Kidney epithelial cell (primary cell): ENCODE data around the gene ZNF362. TPM values are rescaled to one million over a fixed set of nuclear protein-coding genes. Genes with fewer than 3 reads are reported as not detected.

Experiments
- DNase-seq: peaks from one replicate; pipeline ENCODE4 v3.0.0-alpha.2; 2010; ENCODE audit warnings: low read depth
- H3K27me3 ChIP-seq: 2 replicates; pipeline ENCODE4 v1.6.0; 2011; ENCODE audit warnings: low read length; ENCODE audit not compliant: control insufficient read depth, insufficient read depth
- H3K36me3 ChIP-seq: 2 replicates; pipeline ENCODE4 v1.5.1; 2011; ENCODE audit warnings: low read length; ENCODE audit not compliant: control insufficient read depth, insufficient read depth
- H3K4me3 ChIP-seq: 2 replicates; pipeline ENCODE4 v1.5.1; 2011; ENCODE audit warnings: low read depth, mild to moderate bottlenecking, control low read depth, low read length
- CTCF ChIP-seq: IDR thresholded peaks from 2 replicates; pipeline ENCODE4 v1.5.1; 2011; ENCODE audit warnings: mild to moderate bottlenecking, moderate library complexity, low read length, control low read depth, inconsistent platforms; ENCODE audit not compliant: insufficient read depth, poor library complexity, severe bottlenecking
- total RNA-seq: library from RNA; depleted of rRNA; stranded (reverse); fragments of >200 nt; gene quantifications from 2 replicates; pipeline ENCODE4 v1.2.3, GENCODE V29; 2015

Gene ZNF362
- total RNA-seq, 1 donor from 2014 or later: 26.0 TPM

- no peak for TF ChIP-seq CTCF
- H3K4me3 ChIP-seq: no peak overlapping the region
- H3K27me3 ChIP-seq: no peaks in the 10 kb centered on the region
- no peak for DNase-seq
- peaks cover 8% of the 10 kb centered on the region for H3K36me3 ChIP-seq
Observed at GRCh38 chr1:33331444-33332356, 75.4 kb downstream of the ZNF362 start.

- no peaks in the 10 kb centered on the region for H3K27me3 ChIP-seq
- no peak for DNase-seq
- no peak for TF ChIP-seq CTCF
- H3K36me3 ChIP-seq: peaks cover 8% of the 10 kb centered on the region
- no peak overlapping the region for H3K4me3 ChIP-seq
Observed at GRCh38 chr1:33332357-33332789, 76.1 kb downstream of the ZNF362 start.

DNA sequence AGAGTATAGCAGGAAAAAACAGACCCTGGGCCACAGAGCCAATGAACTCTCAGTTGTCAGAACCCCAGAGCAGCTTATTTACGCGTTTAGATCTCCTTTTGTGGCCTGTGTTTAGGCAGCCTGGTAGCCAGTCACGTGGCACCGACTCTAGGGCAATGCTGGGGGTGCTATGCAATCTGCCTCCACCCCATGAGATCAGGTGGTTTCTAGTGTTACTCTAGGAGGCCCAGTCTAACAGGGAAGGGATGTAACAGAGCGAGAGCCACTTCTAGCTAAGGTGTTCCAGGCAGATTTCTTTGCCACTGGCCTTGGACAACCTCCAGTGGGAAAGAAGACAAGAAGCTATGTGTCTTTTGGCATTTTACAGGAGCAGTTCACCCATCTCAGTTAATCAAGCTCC, 76.6 kb downstream of the ZNF362 start:
- no peak for TF ChIP-seq CTCF
- no peak for DNase-seq

GRCh38 chr1:33334081-33334552, 77.8 kb downstream of the ZNF362 start:
- H3K4me3 ChIP-seq: no peak overlapping the region
- peaks cover 6% of the 10 kb centered on the region for H3K36me3 ChIP-seq
- H3K27me3 ChIP-seq: no peaks in the 10 kb centered on the region
- no peak for DNase-seq
- TF ChIP-seq CTCF: no peak

More for the DNA sequence above, 76.6 kb downstream of the ZNF362 start:
- Histone ChIP-seq H3K36me3 (peaks cover 8% of the 10 kb centered on the region), H3K4me3 (no peak overlapping the region), H3K27me3 (no peaks in the 10 kb centered on the region)

GRCh38 chr1:33335020-33335419, 78.7 kb downstream of the ZNF362 start:
- Histone ChIP-seq H3K27me3 (no peaks in the 10 kb centered on the region), H3K4me3 (no peak overlapping the region), H3K36me3 (peaks cover 2% of the 10 kb centered on the region)
- no peak for DNase-seq
- no peak for TF ChIP-seq CTCF
